ENCODE data around the gene MEF2D.

The MEF2D gene

DNA sequence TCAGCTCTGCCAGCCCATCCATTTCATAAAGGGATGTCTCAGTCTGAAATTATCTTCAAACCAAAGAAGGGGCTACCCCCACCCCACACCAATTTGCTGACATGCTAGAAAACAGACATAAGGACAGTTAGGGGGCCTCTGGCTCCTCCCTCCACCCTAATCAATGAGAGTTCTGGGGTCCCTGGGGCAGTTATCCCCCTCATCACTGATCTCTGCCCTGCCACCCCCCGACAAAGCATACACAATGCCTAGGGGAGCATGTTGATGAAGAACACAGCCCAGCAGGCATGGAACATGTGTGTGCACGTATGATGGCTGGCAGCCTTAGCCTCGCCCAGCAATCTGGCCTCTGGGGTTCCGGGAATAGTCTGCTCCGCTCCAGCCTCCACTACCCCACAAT is 72.6 kb downstream of the MEF2D start:
- DNase-seq (ENCODE audit: low spot score), result no peak

DNA sequence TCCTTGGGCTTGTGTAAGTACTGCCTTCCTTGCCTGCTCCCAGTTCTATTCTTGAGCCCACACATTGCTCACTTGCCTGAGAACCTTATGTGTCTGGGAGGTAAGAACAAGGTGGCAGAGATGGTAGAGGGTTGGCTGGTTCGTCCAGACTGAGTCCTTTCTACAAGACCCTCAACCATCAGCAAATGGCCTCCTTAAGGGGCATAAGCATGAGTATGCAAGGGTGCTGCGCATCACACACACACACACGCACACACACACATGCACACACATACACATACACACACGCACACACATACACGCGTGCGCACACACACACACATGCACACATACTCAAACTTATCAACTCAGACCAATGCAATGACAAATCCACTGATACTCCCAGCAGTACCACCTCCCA is 74.6 kb downstream of the MEF2D start:
- DNase-seq (ENCODE audit: low spot score), result no peak

DNA sequence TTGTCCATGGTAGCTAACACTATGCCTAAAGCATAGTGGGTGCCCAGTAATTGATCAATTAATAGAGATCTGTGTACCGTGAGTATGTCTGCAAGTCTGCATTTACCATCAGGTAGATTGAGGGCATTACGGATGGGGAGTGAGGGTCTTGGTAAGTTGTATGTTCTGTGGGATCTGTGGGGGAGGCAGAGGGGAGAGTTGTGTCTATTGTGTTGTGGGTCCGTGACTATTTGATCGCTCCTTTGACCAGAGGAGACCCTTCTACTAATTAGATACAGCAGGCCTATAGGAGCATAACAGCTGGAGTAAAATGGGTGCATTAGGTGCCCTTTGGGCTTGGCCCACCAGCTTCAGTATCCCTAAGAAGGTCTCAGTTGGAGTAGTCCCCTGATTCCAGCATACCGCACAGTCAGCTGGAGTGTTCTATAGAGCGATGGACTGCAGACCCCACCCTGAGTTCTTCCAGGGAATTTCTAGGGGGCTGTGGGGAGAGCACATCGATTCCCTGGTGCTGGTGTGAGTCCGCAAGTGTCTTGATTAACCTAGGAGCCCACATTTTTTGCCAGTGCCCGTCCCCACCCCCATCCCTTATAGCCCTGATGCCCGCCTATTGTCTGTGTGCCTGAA is 75.7 kb downstream of the MEF2D start:
- DNase-seq (ENCODE audit: low spot score), result no peak

DNA sequence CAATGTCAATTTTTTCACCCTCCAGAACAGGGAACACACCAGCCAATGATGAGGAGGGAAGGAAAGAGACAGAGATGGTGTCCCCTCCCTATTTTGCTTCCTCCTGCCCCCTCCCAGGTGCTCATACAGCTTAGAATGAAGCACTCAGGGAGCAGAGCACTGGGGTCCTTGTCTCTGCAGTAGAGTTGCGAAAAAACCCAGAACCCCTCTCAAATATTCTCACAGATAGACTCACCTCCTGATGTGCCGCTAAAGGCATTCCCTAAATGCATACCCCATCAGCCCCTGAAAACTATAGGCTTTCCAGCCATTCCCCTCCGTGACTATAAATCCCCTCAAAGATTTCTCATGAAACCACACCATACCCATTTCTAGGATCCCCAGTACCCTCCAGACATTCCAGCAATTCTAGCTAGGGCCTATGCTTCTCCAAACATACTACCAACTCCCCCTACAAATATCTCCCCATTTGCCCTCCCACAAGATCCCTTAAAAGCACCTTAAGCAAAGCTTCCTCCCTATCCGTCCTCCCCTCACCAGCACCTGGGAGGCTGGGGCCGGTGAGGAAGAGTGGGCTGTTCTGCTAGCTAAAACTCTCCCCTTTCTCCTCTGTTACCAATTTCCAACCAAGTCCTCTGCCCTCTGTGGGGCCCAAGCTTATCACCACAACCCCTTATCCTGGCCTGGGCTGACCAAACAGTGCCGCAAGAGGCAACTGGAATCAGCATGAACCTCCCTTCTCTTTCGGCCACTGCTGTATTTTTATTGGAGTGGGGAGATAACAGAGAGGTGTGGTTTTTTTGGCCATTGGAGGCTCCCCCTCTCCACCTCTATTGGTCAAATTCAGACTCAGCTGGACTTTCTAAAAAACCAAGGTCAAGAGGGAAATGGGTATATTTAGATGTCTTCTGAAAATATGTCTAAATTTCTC is 76.9 kb downstream of the MEF2D start:
- DNase-seq (ENCODE audit: low spot score), result no peak

DNA sequence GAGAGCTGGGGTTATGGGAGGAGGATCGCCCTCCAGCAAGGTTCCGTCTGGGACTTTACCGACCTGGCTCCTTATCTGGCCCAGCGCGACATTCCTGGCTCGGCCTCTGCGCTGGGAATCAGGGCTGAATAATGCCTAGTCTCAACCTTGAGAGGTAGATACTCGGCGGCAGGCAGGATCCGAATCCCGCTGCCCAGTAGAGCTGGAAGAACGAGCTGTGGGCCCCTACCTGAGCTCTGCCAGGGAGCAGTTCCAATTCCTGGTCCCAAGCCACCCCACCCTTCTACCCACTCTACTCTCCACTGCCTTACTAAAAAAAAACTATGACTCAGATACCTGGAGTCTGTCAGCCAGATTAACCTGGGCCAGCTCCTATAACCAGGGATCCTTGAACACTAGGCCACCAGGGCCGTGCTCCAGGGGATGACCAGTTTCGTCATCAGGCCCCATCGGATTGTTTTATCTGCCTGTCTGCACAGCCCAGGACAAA is 77.9 kb downstream of the MEF2D start:
- no peak for DNase-seq (ENCODE audit: low spot score)

DNA sequence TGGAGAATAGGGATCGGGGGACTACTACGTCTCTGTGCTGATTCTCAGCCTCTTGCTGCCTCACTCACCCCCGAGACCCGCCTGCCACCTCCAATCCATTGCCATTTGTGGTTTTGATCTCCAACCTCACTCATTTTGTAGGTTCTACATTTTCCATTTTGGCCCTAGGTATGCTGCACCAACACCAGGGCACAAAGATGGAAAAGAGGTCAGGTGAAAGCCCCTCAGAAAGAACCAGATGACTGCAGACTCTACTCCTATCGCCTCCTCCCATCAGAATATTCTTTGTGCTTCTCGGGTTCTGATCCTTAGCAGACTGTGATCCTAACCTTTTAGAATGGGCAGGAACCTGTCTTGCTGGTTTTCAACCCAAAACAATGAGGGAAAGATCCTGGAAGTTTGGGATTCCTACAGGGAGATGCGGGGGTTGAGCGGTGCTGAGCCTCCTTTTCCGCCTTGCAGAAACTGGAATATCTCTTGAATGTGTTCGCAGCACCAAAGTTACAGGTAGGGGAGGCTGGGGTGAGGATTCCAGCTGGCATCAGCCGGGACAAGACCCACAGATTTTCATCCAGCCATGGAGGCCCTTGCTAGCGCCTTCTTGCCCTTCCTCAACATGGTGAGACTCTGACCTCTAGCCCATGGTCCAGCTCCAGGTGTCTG is 78.5 kb downstream of the MEF2D start:
- no peak for DNase-seq (ENCODE audit: low spot score)

DNA sequence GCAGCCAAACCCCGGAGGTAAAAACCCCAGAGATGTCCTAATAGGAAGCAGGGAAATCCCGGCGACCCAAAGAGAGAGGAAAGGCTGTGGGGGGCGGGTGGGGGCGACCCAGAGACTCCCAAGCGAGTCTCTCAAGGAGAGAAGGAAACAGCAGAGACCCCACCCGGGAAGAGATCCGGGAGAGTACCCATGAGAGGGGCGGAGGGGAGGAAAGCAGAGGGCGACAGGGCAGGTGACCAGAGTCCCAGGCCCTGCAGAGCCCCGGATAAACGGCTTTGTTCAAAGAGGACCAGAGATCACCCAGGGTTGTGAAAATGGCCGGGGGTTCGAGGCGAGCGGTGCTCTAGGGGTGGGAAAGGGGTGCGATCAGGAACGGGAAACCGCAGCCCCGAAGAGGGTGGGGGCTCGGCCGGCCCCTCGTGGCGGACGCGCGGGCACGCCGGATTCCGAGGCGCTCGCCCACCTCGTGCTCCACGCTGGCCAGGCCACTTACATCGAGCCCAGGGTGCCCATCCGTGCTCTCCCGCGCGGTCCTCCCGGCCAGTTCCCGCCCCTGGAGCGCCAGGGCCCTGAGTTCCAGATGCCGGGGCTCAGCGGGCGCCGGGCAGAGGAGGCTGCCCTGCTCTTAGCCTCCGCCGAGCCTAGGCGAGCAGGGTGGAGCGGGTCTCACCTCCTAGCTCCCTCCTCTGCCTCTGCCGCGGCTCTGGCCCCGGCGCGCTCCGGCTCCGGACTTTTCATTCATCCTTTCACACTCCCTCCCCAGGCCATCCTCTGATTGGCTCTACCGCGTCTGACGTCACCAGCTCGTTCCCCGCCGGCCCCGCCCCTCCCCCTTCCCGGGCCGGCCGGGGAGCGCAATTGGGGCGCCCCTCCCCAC is 79.3 kb downstream of the MEF2D start:
- DNase-seq (ENCODE audit: low spot score), result peak; percentile 96

DNA sequence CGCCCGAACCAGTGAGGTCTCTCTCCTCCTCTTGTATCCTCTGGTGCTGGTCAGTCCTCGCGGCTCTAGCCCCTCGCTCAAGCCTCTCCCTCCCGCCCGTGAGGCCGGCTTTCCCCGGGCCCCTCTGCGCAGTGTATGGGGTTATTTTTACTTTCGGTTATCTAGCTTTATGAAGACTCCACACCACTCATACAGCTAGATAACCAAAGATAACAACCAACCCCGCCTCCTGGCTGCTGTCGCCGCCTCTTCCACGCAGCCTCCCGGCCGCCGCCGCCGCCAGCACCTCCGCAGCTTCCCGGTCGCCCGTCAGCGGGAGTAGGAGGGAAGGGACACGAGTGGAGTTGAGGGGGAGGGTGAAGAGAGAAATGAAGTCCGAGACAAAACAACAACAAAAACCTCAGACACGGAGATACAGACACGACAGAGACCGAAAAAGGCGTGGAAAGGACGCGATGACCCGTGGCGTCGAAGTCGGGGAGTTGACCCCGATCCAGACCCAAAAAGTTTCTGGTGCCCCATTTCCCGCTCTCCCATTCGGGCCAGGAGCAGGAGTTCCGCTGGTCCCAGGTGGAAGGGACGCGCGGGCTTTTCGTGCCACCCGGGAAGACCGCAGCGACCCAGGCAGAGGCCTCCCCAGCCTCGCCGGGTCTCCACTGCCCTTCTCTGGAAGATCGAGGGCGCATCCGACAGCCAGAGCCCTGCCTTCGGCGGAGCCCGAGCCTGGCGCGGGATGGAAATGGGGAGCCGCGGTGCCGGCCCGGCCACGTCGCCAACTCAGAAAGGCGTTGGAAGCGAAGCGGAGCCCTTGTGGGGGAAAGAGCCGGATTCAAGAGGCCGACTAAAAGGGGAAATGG is 80.1 kb downstream of the MEF2D start:
- peak; percentile 79 for DNase-seq (ENCODE audit: low spot score)

DNA sequence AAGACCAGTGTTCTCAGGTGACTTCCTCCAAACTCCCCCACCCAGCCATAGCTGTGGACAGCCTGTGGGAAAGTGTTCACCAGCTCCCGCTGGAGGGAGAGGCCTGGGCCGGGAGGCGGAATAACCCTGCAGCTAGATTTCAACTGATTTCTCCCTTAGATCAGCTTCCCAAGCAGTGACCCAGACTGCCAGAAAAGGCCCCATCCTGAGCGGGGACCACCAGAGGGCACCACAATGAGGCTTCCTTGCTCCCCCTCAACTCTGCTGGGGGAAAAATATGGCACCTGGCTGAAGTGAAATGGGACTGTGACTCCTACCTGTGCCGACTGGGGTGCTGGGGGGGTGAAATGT is 80.7 kb downstream of the MEF2D start:
- peak; percentile 85 for DNase-seq (ENCODE audit: low spot score)

DNA sequence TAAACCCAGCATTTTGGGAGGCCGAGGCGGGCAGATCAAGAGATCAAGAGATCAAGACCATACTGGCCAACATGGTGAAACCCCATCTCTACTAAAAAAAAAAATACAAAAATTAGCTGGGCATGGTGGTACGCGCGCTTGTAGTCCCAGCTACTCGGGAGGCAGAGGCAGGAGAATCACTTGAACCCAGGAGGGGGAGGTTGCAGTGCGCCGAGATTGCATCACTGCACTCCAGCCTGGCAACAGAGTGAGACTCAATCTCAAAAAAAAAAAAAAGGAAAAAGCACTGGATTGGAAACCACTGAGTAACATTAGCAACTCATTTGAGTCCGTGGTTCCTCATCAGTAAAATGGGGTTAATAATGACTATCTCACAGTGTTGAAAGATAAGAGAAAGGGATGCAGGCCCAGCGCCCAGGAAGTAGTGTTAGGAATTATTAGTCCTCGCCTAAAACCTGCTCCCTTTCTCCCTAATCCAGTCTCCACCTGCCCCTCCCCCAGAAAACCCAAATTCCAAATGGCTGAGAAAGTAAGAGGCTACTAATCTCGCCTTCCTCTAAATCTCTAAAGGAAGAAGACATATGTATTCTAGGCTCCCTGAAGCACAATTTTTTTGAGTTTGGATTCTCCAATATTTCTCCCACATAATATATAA is 82.0 kb downstream of the MEF2D start:
- no peak for DNase-seq (ENCODE audit: low spot score)

DNA sequence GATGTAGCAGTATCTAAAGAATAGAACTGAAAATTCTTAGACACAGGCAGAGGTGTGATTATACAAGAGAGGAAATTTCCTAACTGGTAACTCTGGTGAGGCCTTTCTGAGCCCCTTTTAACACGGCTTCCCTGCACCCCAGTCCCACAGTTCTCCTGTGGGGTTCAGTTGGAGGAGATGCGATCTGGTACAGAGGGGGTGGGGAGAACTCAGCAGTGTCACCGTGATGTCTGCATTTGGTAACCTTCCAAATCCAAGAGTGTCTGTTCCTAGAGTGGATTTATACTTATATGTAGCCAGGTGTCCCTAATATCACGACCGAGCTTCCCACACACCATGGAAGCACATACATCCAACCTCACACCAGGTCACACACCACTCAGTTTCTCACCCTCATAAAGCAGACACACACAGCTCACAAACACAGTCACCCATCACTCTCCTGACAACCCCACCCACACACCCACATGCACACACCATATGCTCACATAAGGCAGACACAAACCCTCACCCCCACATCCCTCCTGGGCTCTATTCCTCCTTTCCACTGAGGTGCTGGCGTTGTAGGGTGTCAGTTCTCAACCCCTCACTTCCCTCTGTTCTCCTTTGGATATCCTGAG is 83.1 kb downstream of the MEF2D start:
- DNase-seq (ENCODE audit: low spot score), result no peak

DNA sequence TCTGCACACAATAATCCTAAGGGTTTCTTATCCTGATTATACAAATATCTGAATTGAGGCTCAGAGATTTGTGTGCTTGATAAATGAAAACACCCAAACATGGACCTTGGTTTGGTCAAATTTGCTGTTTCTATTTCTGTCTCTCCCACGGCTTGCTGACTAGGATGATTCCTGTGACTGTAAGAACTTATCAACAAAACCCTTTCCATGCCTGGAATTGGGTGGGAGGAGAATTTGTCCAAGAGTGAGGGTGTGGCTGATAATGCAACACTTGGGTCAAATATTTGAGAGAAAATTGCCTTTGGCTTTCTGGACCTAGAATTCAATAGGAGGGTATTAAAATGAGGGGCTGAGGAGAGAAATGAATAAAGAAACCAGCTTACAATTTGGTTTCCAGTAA is 83.6 kb downstream of the MEF2D start:
- DNase-seq (ENCODE audit: low spot score), result no peak

DNA sequence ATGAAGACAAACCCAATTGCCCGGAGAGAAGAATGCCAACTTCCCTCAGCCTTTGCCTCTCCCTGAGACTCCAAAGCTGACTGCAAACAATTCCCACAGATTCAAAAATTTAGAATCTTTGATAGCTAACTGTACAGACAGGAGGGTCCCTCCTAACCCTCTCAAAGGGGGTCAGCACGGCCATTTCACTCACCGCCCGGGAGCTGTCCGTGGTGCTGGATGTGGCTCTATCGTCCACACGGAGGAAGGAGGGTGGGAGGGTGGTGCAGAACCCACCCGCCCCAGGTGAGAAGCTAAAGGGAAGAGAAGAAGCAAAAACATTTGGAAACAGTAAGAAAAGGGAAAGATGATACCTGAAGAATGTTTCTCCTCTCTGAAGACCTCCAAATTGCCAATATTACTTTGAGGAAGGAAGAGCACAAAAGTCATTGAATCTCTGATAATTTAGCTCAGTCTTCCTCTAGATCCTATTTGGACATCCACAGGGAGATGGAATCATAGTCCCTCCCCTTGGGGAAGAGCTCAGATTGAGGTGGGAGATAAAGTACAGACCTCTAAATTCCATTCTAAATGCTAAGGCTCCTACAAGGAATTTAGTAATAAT is 86.0 kb downstream of the MEF2D start:
- DNase-seq (ENCODE audit: low spot score), result no peak
